ENCODE measurements around the gene COL4A4.
"Not testable (repeated sequence)": the region's sequence is repeated elsewhere in the genome, so short reads cannot be mapped to it uniquely, and the experiment has no call there.

Gene COL4A4

DNA sequence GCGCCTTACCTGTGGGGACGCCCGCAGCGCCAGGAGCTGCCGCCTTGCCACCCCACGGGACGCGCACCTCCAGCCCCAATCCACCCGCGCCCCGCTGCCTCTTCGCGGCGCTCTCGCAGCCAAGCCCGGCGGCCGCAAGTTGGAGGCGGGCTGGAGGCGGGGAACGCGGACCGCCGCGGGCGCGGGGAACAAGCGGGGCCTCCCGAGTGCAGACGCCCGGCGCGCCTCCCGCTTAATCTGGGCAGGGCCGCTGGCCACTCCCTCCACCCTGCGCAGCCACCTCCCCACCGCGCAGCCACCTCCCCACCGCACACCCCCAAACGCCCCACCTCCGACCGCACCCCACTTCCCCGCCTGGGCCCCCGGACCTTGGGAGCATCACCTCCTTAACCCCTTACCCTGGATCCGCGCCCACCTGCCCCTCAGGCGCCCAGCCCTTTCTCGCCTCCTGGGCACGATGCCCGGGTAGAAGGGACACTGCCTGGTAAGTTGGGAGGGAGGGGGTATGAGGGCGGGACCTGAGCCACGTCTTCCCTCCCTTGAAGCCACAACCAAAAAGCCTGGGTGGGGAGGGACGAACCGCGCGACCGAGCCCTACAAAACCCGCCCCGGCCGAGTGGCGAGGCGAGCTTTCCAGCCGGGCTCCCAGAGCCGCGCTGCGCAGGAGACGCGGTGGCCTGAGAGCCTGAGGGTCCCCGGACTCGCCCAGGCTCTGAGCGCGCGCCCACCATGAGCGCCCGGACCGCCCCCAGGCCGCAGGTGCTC, at the start of gene COL4A4, which contains the start of gene COL4A3:
TSS of gene COL4A4 (minus strand) at position 208 of the 765 bp plus-strand sequence. CDS start 16,722 bp downstream, outside the sequence.
TSS of gene COL4A3 (plus strand) at position 627 of the 765 bp plus-strand sequence. CDS start at position 730, 103 bp downstream.
- DNase-seq (ENCODE audit: low read depth, low spot score): no peak

DNA sequence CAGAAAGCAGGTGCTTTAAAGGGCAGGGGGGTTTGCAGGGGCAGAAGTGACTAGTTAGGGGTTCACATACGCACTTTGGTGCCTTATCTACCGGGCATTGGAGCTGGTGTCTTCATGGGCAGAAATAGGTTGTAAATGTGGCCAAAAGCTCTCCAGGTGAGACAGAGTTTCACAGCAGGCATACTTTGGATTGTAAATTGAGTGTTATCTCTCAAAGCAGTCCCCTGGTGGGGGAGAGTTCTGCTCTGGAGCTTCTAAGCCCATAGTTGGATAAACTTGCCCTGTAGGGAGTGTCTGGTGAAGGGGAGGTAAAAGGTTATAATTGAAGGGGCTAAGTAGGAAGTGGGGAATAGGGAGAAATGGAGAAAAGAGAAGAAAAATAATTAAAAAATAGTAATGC, 43.6 kb upstream of the COL4A4 start:
- no peak for DNase-seq (ENCODE audit: low read depth, low spot score)

DNA sequence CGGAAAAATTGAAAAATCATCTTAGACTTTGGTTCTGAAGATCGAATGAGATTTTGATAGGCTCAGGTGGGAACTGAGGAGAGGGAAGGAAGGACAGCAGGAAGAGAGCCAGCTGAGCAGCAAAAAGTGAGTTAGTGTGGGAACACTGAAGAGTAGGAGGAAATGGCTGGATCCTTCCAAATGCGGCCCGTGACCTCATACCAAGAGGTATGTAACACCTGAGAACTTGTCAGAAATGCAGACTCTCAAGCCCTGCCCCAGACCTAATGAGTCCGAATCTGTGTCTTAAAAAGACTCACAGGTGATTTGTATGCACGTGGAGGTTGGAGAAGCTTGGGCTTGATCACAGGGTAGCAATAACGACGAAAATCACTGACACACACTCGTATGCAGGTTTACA, 42.4 kb upstream of the COL4A4 start:
- DNase-seq (ENCODE audit: low read depth, low spot score): no peak

GRCh38 chr2:227205701-227206100, 41.7 kb upstream of the COL4A4 start:
- DNase-seq (ENCODE audit: low read depth, low spot score): no peak

GRCh38 chr2:227204452-227204851, 40.4 kb upstream of the COL4A4 start:
- DNase-seq (ENCODE audit: low read depth, low spot score): no peak

DNA sequence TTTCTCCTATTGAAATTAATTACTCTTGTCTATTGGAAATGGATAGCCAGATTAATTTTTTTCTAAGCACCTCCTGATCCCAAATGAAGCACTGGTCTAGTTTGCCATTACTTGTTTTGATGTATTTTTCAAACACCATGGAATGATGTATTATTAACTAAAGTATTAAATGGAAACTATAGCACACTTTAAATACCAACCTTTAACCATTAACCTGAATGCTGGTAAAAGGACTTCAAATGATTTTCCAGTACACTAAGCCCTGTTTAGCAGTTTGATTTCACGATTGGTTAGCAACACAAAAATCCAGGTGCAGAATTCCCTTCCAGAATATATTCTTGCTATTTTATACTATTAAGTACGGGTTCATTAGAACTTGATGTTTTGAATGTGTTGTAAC, 37.8 kb upstream of the COL4A4 start:
- DNase-seq (ENCODE audit: low read depth, low spot score): no peak

- DNase-seq (ENCODE audit: low read depth, low spot score): no peak
Measured at GRCh38 chr2:227198866-227199265, 34.9 kb upstream of the COL4A4 start.

DNA sequence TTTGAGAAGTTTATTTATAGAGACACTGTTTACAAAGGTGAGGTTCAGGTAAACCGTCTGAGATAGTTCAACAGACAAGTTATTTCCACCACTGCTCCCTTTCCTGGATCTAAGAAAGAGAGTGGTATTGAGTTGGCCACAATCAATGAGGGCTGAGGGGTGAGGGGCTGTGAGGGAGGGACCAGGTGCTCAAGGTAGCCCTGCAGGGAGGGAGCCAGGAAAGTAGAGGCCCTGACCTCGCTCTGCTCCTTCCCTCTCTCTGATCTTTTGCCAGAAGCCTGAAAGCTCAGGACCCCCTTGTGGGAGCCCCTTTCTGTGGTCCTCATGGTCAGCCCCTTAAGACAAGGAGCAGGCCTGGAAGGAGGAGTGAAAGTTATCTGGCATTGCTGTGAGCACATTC, 30.2 kb upstream of the COL4A4 start:
- no peak for DNase-seq (ENCODE audit: low read depth, low spot score)

DNA sequence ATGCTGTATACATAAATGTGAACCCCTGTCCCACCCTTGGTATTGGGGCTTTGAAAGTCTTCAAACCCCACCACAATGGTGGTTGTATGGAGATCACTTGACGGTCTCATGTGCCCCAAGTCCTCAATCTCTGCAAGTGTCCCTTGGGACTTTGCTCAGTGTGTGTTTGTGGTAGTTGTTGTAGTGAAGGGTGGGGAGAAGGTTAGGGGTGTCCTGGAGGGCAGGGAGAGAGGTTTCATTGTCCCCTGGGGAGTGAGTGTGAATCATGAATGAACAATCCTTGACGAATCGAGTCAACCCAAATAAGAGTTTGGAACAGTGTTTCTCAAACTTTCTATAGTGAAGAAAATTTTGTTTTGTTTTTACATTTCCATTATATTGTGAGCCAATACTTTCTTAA, 28.5 kb upstream of the COL4A4 start:
- no peak for DNase-seq (ENCODE audit: low read depth, low spot score)

- no peak for DNase-seq (ENCODE audit: low read depth, low spot score)
Measured at GRCh38 chr2:227191367-227191766, 27.4 kb upstream of the COL4A4 start.

DNA sequence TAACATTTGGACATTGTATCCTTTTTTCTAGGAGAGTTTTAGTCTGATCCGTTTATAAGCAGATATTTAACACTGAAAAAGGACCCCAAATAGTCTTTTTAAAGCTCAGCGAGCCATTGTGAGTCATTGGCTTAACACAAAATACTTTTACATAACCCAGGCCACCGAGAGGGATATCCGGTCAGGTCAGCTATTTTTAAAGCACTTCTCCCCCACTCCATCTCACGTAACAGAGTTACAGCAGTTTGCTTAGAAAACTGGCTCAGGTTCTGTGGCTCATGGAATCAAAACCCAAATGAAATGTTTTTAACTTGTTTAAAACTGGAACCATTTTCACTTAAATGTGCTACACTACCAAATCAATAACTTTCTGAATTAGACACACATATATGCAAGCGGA, 24.3 kb upstream of the COL4A4 start:
- no peak for DNase-seq (ENCODE audit: low read depth, low spot score)

DNA sequence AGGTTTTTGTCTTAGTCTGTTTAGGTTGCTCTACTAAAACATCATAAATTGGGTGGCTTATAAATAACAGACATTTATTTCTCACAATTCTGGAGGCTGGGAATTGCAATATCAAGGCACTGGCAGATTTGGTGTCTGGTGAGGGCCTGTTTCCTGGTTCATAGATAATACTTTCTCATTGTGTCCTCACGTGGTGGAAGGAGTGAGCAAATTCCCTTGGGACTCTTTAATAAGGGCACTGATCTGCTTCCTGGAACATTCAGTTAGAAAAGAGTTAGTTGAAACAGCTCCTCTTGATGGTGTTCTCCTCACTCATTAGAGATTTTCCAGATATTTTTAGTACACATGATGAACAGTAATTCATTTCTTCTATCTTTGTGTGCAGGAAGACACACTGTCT, 22.7 kb upstream of the COL4A4 start:
- no peak for DNase-seq (ENCODE audit: low read depth, low spot score)

- DNase-seq (ENCODE audit: low read depth, low spot score): no peak
Measured at GRCh38 chr2:227185615-227186232, 21.7 kb upstream of the COL4A4 start.

DNA sequence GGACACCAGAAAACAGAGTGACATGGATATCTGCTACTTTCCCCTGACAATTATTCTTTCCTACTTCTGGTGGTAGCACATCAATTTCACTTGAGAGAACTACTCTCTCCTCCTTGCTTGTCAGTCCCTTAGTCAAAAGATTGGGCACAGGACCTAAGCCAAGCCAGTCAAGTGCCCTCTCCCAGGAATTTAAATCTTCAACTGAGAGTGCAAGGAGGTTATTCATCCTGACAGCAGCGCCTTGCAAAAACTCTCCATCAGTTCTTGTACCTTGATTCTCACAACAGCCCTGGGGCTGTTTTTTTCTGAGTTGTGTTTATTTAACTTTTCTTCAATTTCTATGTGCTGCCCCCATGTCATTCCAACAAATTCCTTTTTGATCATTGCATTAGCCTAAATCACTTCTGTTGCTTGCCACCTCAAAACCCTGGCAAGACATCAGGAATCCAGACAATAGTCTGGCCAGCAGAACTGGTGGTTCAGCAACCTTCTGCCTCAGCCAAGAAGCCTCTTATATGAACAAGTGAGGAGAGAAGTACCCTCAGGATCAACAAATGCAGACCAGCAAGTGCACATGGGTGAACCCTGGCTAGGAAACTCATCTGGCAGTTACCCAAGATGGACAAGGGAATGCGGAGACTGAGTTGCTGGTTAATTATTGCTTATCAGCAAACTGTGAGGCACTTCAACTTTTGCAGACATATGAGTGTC, 19.8 kb upstream of the COL4A4 start:
- no peak for DNase-seq (ENCODE audit: low read depth, low spot score)

DNA sequence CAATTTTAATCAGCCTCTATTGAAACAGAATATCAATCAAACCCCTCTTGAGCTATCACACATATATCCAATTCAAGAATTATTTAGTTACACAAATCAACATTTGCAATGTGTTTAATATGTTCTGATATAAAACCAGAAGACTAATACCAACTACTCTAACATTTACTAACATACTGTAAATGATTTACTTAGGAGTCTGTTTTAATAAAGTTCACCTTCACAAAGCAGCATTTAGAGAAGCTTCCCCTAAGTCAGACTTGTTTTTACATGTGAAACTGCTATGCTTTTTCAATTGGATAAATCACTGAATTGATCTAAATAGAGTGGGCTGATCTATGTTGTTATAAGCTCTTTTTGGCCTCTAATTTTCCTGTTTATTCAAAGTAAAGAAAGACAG, 18.8 kb upstream of the COL4A4 start:
- no peak for DNase-seq (ENCODE audit: low read depth, low spot score)

DNA sequence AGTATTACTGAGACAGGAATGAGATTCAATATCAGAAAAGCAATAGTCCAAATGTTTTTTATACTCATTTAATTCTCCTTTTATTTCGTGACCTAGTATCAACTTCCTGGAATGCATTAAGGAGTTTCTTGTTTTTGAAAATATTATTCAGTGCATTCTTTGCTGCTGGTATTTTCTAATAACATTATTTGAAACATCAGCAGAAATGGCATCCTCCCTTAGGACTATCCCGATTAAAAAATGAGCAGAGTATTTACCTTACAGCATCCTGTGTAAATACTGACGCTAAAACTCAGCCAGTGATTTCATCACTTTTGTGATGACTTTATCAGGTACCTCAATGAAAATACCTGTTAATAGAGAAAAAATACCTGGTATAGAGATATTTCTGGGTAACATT, 16.8 kb upstream of the COL4A4 start:
- DNase-seq (ENCODE audit: low read depth, low spot score): no peak

- no peak for DNase-seq (ENCODE audit: low read depth, low spot score)
Measured at GRCh38 chr2:227179988-227180685, 16.1 kb upstream of the COL4A4 start.

- DNase-seq (ENCODE audit: low read depth, low spot score): no peak
Measured at GRCh38 chr2:227177592-227178336, 13.8 kb upstream of the COL4A4 start.

- not testable (repeated sequence) for DNase-seq (ENCODE audit: low read depth, low spot score)
Measured at GRCh38 chr2:227171779-227172178, 7.8 kb upstream of the COL4A4 start.

DNA sequence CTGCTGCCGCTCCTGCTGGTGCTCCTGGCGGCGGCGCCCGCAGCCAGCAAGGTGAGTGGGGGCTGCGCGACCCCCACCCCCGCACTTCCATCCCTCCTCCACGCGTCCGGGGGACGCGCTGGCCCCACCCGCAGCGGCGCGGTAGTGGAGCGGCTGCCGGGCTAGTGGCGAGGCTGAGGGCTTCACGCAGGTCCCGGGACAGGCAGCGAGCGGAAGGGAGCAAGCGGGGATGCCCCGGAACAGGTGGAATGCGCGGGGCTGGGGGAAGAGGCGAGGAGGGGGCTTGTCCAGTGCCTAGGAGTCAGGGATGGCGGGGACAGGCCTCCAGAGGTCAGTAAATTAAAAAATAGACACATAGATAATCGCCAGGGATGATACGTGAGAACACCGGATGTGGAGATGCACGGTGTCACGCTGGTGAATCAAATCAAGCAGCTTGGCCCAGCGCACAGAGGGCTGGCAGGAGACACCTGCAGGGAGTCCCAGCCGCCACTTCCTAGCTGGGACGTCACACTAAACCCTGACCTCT, 822 bp upstream of the COL4A4 start:
- no peak for DNase-seq (ENCODE audit: low read depth, low spot score)

- no peak for DNase-seq (ENCODE audit: low read depth, low spot score)
Measured at GRCh38 chr2:227163485-227163997, 464 bp downstream of the COL4A4 start.

Measured in activated CD4-positive, CD25-positive, alpha-beta regulatory T cell treated with anti-CD3 and anti-CD28 coated beads, Interleukin-2, amount 50 U/mL, for 16 hours (primary cell).